Measurements from ENCODE around the gene FAM53B.

Gene FAM53B

GRCh38 chr10:124699471-124700292 lies 44.5 kb downstream of the FAM53B start:
- no peak for DNase-seq (ENCODE audit: low read depth, low spot score)
- no peak overlapping the region for H3K27ac ChIP-seq

DNA sequence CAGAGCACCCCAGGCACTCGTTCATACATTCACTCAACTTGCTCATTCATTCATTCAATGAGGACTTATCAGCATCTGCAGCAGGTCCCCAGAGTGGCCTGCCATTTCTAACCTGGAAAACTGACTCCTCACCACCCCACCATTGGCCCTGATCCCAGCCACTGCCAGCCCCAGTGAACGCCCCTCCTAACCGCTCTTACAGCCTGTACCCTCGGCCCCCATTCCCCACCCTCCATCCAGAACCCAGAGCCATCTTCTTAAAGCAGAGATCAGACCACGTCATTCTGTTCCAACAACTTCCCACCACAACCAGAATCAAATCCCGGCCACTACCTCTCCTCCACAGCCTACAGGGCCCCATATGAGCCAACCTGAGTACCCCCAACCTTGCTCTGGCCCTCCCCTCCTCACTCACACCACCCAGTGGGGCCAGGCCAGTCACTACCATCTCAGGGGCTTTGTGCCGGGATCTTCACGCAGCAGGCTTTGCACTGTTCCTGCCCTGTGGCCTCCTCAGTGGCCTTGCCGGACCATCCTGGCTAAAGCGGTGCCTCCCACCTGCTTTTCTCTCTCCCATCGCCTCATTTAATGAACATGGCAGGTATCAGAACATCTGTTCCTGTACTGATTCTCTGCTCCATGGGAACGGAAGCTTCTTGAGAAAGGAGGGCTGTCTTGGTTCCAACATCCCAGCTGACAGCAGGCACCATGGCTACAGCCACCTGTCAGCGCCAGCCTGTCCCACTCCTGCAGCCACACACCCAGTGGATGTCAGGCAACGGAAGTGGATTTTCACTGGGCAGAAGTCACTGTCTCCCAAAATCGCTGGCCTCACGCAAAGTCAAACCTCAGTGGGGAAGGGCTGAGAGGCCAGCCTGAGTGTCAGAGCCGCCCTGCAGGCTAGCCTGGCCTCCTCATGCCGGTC lies 45.4 kb downstream of the FAM53B start:
- H3K27ac ChIP-seq = no peak overlapping the region
- DNase-seq (ENCODE audit: low read depth, low spot score) = no peak

DNA sequence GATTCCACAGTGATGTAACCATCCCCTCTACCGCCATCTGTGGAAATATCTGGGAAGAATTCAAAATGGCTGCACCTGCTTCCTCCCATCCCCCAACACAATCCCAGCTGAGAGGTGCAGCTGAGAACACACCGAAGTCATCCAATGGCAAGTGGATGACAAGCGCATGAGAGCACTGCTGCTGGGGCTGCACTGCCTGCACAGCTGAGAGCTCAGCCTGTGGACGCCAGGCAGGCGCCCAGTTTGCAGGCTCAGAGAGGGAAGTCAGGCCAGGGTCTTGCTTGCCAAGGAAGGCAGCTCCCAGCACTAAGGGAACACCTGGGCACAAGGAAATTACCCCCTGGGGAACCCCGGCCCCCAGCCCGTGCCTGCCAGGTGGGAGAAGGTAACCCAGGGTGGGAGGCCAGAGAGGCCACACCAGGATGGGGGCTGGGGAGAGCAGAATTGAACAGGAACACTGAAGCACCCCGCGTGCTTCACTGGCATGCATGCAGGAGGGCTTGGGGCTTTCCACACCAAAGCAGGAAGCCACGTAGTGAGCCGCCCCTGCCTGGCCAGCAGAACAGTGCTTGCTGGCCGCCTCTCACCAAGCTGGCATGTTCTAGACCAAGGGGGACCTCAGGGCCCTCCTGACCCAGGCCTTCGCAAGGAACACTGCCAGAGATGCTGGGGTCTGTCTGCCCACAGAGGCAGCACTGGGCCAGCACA lies 46.2 kb downstream of the FAM53B start:
- DNase-seq (ENCODE audit: low read depth, low spot score) = no peak
- no peak overlapping the region for H3K27ac ChIP-seq

DNA sequence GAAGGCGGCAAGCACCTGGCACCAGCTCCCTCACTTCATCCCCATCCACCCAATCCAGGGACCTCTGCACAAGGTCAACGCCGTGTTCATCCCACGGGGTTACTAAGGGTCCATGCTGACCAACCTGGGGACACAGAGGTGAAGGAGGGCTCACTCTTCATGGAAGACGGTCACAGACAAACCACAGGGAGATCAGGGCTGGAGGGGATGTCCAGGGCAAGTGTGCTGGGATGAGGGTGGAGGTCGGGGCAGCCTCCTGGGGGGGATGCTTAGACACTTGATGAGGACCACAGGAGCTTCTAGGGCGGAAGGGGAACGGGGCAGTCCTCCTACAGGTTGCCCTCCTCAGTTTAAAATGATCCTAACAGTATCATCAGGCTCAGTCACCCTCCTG lies 46.7 kb downstream of the FAM53B start:
- H3K27ac ChIP-seq = no peak overlapping the region
- DNase-seq (ENCODE audit: low read depth, low spot score) = no peak

DNA sequence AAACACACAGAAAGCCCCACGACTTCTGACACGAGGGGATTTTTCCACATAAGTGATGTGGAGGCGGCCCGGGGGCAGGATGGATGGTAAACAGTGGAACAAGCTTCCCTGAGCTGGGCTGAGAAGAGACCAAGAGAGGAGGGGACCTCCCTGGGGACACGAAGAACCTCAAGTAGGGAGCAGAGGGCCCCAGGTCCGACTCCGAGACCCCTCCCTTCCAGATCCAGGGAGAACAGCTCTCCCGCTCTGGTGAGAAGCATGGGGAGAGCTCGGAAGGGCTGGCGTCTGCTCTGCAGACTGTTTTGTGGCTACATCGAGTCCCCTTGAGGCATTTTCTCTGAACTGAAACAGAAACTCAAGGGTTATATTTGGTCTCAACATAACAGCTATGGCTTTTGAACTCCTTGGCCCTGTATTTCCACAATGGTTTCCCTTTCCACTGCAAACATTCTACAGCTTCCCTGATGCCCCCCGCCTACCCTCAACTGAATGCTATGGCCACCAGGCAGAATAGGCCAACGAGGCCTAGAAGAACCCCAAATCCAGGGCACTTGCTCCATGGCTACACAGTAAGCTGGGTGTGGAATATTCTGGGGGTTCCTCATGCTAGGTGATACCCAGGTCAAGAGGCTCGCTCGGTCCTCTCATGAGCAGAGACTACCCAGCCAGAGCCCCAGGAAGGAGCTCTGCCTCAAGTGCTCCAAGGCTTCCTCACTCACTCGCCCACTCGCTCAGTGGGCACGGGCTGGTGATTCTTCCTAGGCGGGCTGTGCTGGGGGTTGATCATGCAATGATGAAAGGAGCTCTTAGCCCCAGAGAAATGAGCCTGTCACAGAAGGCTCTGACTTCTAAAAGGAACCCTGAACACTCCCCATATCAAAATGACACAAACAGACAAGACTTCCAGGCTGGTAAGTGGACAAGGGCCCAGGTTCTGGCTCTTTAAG lies 47.5 kb downstream of the FAM53B start:
- no peak overlapping the region for H3K27ac ChIP-seq
- DNase-seq (ENCODE audit: low read depth, low spot score) = no peak

DNA sequence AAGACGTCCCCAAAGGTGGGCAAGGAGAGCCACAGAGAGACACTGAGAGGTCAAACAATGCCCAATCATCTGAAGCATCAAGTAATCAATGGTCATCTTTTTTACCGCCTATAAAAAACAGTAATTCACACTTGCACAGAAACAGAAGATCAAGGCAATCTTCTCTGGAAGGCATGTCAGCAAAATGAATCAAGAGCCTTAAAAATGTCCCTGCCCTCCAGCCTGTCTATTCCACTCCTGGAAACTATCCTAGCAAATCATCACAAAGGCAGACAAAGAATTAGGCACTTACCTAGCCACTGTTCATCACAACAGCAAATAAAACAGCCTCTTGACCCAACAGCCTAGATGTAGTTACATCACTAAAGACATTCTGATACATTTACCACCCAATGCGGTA lies 48.9 kb downstream of the FAM53B start:
- no peak for DNase-seq (ENCODE audit: low read depth, low spot score)

GRCh38 chr10:124694481-124695220 lies 49.5 kb downstream of the FAM53B start:
- no peak for DNase-seq (ENCODE audit: low read depth, low spot score)
- peak overlapping the region; percentile 22 for H3K27ac ChIP-seq

More for the DNA sequence above, 48.9 kb downstream of the FAM53B start:
- H3K27ac ChIP-seq = no peak overlapping the region

GRCh38 chr10:124693801-124694416 lies 50.3 kb downstream of the FAM53B start:
- DNase-seq (ENCODE audit: low read depth, low spot score) = no peak
- H3K27ac ChIP-seq = peak overlapping the region; percentile 22

DNA sequence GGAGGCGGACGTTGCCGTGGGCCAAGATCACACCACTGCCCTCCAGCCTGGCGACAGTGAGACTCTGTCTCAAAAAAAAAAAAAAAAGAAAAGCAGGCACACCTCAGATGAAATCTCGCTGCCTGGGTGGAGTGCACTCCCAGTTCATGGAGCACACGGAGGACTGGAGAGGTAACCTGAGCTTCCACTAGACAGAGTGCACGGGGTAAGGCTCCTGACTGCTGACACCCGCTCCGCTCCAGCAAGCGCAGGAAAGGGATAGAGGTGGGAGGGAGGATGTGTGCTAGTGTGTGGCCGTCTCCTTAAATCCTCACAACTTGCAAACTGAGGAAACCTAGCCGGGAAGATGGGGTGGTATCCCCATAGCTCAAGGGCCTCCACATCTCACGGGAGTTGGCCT lies 50.8 kb downstream of the FAM53B start:
- DNase-seq (ENCODE audit: low read depth, low spot score) = no peak
- H3K27ac ChIP-seq = no peak overlapping the region

DNA sequence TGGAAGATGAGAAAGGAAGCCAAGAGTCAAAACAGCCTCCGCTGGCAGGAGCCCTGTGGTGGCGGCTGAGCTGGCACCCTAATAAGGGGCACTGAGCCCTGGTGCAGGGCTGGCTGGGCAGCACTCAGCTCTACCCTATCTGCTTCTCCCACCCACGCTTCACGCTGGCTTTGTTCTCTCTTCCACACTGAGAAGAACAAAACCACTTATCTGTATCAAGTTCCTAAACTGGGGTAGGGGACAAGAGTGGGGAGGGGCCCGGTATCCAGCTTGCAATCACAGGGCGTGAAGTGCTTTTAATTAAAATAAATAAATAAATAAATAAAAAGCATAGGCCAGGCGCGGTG lies 52.1 kb downstream of the FAM53B start:
- no peak overlapping the region for H3K27ac ChIP-seq
- DNase-seq (ENCODE audit: low read depth, low spot score) = no peak

DNA sequence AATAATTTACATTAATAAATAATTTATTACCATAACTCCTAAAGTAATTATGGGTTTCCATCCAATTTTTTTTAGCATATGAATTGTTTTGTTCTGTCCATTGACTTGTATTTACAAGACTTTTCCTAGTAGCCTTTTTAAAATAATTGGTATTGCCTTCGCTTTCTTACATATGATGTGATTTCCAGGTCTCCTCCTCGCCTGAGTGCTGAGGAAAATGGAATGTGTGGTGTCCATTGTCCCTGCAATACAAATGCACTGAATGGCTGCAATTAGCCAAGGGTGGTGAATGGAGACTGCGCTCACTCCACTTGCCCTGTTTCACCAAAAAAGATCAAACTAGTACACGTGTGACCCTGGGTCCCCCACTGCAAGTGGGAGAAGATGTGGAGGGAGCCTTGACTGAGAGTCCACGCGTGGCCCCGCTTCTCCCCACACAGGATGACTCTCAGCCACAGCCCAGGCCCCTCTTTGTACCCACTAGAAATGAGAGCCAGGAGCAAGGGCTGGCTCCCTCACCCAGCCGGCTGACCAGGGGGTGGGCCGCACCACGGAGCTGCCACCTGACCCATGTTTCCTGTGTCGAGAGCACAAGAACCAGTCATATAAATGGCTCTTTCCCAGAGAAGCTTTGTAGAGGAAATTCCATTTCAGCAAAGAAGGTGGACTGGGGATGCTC lies 52.6 kb downstream of the FAM53B start:
- no peak for DNase-seq (ENCODE audit: low read depth, low spot score)
- no peak overlapping the region for H3K27ac ChIP-seq

GRCh38 chr10:124691002-124691401 lies 53.2 kb downstream of the FAM53B start:
- H3K27ac ChIP-seq = no peak overlapping the region
- DNase-seq (ENCODE audit: low read depth, low spot score) = no peak

DNA sequence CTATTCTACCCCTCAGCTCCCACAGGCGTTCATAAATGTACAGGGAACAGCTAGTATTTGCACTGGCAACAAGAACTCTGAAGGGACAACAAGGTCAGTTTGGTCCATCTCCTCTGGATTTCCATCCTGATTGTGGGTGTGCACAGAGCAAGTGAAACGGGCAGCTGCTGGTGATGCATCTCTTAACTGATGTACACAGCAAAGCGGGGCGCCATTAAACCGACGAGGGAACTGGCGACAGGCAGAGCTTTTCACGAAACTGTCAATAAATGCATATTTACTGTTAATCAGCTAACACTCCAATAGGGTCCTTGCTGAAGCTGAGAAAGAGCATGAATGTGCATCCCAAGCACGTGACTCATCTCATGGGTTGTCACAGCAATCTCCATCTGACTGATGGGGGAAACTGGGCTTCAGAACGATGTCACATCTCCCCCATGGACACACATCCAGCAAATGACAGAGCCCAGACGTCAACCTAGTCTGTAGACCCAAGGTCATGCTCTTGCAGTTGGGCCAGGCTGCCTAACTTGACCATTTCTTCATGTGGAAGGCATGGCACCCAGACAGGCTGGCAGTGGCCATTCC lies 54.2 kb downstream of the FAM53B start:
- no peak overlapping the region for H3K27ac ChIP-seq
- DNase-seq (ENCODE audit: low read depth, low spot score) = no peak

DNA sequence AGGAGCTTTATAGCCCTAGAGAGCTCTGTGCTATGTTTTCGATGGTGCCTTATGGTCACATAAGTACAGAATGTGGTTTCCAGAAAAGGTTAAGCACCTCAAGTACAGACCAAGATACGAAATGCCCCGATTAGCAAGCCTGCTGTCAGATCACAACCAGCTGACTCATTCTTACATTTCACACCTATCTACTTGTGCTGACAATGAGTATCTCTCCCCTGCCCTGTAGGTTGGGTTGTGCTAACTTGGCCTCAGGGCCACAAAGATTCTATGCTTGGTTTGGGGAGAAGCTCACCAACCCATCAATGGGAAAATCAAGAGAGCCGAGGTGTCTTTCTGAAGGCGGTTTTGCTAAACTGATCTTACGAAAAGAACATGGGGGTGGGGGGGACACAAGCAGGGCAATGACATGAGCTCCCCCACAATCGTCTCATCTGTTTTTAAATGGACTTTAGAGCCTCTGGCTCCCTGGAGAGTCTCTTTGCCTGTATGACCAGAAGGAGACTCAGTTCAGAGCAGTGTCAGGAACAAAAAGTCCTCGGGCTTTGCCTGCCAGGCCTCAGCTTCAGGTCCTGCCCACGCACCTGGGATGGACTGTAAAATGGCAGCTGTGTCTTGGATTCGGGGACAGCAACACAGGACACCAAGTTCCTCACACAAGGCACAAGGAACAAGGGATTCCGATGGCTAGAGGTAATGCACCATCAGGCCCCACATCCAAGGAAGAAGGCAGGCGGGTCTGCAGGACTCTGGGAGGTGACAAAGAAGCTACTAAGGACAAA lies 55.1 kb downstream of the FAM53B start:
- no peak overlapping the region for H3K27ac ChIP-seq
- DNase-seq (ENCODE audit: low read depth, low spot score) = no peak

GRCh38 chr10:124688386-124688785 lies 55.8 kb downstream of the FAM53B start:
- H3K27ac ChIP-seq = no peak overlapping the region

DNA sequence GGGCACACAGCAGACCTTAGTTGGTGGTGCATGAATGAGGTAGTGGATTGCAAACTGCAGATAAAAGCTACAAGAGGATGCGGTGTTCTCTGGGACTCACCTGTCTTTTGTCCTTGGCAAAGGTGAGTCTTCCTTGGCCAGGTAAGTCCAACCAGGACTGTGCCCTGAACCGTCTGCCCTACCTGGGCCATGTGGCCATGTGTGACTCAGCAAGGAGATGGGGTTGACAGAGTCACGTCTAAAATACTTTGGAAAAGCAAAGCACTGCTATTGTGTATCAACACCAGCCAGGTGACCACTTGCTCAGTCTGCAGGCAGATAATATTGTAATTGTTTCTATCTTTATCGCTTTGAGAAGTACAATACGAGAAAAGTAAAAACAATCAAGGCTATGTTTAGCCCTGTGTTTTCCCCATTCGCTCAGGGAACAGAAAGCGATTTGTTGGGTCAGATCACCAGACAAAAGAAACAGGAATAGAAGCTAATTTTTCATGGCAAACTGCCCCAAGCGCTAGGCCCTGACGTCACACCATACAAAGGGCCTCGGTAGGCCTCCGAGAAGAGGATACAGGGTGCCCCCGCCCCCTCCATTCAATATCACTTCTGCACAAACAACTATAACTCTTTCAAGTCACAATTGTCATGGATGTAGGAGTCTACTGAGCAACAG lies 57.3 kb downstream of the FAM53B start:
- H3K27ac ChIP-seq = no peak overlapping the region

More at GRCh38 chr10:124688386-124688785, 55.8 kb downstream of the FAM53B start:
- no peak for DNase-seq (ENCODE audit: low read depth, low spot score)

More for the DNA sequence above, 57.3 kb downstream of the FAM53B start:
- DNase-seq (ENCODE audit: low read depth, low spot score) = no peak
